BE2C (cell line): ENCODE data around the gene SF3A1.

Source experiments
- DNase-seq: peaks from one replicate; pipeline ENCODE4 v3.0.0-alpha.2; 2020
- H3K27me3 ChIP-seq: fragments of 250-450 bp; sonication (Bioruptor Pico); 2 replicates; pipeline ENCODE4 v1.5.1; 2020; ENCODE audit warnings: mild to moderate bottlenecking
- H3K36me3 ChIP-seq: fragments of 250-450 bp; sonication (Bioruptor Pico); 2 replicates; pipeline ENCODE4 v1.5.1; 2020; ENCODE audit warnings: mild to moderate bottlenecking
- H3K4me1 ChIP-seq: fragments of 250-450 bp; sonication (Bioruptor Pico); 2 replicates; pipeline ENCODE4 v1.5.1; 2020
- H3K4me3 ChIP-seq: 2 replicates; pipeline ENCODE4 v1.5.1; 2011; ENCODE audit warnings: low read depth, low read length
- H3K9me3 ChIP-seq: fragments of 250-450 bp; sonication (Bioruptor Pico); 2 replicates; pipeline ENCODE4 v1.5.1; 2020
- CTCF ChIP-seq: IDR thresholded peaks from 2 replicates; pipeline ENCODE4 v1.5.1; 2012; ENCODE audit warnings: mild to moderate bottlenecking, low read depth, low read length

The SF3A1 gene

DNA sequence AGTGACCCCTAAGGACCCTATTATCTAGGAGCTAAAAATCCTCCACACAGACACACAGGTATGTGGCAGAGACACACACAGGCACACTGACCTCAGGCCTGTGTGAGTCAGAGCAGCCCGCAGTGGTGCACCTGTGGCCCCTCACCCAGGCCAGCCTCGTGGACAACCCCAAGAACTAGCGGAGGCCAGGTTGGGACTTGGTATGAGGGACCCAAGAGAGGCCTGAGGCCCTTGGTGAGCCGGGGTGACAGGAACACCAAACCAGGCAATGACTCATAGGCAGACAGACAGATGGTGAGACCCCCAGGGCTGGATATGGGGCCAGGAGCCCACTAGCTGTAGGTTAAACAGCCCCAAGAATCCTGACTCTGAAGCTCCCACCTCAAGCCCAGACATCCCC lies 73.4 kb downstream of the SF3A1 start:
- H3K27me3 ChIP-seq: no peaks in the 10 kb centered on the region
- peaks cover 3% of the 10 kb centered on the region; the same call in 1 of the 2 replicates for H3K4me1 ChIP-seq
- H3K4me3 ChIP-seq: no peak overlapping the region
- DNase-seq: no peak
- no peaks in the 10 kb centered on the region for H3K36me3 ChIP-seq
- TF ChIP-seq CTCF: no peak
- no peaks in the 10 kb centered on the region for H3K9me3 ChIP-seq

GRCh38 chr22:30282616-30283046 lies 74.1 kb downstream of the SF3A1 start:
- Histone ChIP-seq H3K9me3 (no peaks in the 10 kb centered on the region), H3K4me3 (no peak overlapping the region), H3K4me1 (no peaks in the 10 kb centered on the region), H3K27me3 (no peaks in the 10 kb centered on the region), H3K36me3 (no peaks in the 10 kb centered on the region)
- DNase-seq: no peak
- no peak for TF ChIP-seq CTCF
